ENCODE measurements around the gene C15orf61.

C15orf61 gene

DNA sequence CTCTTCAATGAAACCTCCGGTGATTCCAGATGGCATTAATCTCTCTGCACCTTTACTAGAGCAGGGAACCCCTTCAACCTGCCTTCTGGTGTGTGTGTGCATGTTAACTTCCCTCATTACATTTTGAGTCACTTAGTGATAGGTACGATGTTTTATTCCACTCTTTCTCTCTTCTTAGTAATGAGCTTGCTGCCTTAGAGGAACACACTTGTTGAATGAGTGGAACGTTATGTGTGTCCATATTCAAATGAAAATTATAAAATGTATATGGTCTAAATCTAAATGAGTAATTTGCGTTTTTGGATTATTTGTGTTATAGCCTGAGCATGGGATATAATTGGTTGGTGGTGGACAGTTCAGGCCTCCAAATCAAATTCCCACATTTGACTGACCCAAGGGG lies 33.6 kb downstream of the C15orf61 start:
- no peak overlapping the region for H3K27ac ChIP-seq

DNA sequence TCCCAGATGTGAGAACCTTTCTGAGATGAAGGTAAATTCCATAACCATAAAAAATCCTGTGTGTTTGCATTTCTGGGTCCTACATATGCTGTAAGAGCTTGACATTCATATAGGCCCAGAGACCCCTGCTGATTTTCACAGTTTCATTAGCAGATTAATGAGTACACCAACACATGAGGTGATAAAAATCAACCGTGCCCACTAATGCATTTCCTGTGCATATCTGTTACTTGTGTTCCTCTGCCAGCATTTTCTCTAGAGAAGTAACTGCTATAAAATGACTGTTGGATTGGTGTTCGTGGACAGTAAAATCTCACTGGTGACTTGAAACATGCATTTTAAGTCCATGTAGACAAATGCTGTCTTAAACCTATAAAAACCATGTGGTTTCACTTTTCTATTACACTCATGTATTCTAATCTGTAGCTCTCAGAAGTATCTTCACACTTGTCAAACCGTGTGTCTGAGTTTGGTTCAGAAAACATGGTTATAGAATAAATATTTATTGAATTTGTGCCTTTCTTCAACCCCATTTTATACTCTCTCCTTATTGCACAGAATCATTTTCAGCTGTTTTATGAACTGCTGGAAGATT lies 36.1 kb downstream of the C15orf61 start:
- TF ChIP-seq, protein P1, sequence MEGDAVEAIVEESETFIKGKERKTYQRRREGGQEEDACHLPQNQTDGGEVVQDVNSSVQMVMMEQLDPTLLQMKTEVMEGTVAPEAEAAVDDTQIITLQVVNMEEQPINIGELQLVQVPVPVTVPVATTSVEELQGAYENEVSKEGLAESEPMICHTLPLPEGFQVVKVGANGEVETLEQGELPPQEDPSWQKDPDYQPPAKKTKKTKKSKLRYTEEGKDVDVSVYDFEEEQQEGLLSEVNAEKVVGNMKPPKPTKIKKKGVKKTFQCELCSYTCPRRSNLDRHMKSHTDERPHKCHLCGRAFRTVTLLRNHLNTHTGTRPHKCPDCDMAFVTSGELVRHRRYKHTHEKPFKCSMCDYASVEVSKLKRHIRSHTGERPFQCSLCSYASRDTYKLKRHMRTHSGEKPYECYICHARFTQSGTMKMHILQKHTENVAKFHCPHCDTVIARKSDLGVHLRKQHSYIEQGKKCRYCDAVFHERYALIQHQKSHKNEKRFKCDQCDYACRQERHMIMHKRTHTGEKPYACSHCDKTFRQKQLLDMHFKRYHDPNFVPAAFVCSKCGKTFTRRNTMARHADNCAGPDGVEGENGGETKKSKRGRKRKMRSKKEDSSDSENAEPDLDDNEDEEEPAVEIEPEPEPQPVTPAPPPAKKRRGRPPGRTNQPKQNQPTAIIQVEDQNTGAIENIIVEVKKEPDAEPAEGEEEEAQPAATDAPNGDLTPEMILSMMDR (conservative IDR thresholded peaks at IDR 0.05) = no peak
- H3K27ac ChIP-seq = no peak overlapping the region

More for the DNA sequence above, 33.6 kb downstream of the C15orf61 start:
- TF ChIP-seq, protein P1 (conservative IDR thresholded peaks at IDR 0.05) = no peak

DNA sequence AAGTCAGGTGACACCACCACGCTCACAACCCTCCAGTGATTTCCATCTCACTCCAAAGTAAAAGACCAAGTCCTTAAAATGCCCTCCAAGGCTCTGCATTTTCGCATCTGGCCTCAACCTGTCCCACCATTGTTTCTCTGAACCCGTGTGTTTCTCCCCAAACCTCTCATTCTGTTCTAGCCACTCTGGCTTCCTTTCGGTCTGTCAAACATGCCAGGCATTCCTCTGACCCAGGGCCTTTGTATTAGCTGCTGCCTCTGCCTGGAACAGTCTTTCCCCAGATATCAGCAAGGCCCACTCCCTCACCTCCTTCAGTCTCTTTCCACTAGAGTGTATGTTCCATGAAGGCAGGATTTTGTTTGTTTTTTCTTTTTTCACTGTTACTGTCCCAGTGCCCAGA lies 37.6 kb downstream of the C15orf61 start:
- TF ChIP-seq, protein P1 (conservative IDR thresholded peaks at IDR 0.05) = no peak
- no peak overlapping the region for H3K27ac ChIP-seq

DNA sequence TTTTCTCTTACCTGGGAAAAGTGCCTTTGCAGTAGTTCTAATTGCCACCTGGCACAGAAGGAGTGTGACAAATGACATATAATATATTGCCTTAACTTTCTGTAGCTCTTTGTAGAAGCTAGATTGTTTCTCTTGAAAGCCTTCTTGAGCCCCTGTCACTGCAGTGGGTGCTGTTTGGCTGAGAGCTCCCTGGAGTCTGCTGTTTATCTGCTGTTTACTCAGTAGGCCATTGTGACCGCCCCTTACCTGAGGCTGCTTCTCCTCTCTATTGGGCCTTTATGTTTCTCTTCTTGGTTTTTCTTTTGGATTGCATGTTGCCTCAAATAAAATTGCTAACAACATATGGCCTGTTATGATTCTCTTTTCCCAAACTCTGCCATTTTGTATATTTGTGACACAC lies 38.2 kb downstream of the C15orf61 start:
- TF ChIP-seq, protein P1 (conservative IDR thresholded peaks at IDR 0.05) = no peak
- H3K27ac ChIP-seq = no peak overlapping the region

DNA sequence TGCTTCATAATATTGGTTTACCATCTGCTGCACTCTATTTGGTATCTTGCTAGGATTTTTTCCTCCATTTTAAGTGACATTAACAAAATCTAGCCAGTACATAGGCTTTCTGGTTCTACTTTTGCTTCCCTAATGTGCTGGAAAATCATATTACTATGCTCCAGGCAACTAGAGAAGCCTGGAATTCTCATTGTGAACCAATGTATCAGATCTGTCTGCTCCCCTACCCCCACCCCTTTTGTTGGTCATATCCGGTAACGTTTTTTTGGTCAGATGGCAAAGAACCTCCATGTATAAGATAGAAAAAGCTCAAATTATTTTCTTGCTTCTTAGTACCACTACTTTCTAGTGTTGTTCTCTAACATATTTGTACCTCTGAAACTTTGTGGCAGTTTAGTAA lies 38.6 kb downstream of the C15orf61 start:
- H3K27ac ChIP-seq = no peak overlapping the region
- TF ChIP-seq, protein P1 (conservative IDR thresholded peaks at IDR 0.05) = no peak

DNA sequence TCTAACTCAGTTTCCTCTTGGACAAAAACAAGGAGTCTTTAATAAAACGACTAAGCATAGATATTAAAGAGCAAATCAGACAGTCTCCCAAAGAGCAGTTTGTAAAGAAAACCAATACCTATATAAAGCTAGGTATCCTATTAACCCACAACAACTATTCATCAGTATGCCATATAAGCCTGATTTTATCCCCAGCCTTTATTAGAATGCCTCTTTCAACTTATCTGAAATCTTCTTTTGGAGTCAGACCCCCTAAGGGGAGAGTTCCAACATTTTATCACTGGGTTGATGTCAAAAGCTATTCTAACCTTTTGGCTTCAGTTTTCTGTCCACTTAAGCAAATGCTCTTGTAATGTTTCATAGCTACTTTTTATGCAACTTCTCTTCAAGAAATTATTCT lies 39.4 kb downstream of the C15orf61 start:
- TF ChIP-seq, protein P1 (conservative IDR thresholded peaks at IDR 0.05) = no peak
- H3K27ac ChIP-seq = no peak overlapping the region

DNA sequence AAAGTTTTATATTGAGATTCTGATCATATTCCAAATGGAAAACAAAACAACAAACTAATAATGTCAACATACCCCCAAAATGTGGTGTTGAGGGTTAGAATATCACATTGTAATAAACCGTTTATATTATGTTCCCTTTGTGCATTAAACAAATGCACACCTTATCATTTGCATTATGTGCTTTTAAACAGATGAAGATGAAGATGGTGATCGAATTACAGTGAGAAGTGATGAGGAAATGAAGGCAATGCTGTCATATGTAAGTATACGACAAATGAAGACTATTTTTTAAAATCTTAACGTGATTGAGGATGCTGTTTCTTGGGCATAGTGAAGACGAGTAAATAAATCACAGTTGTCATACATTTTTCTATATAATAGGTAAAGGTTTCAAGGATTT lies 42.2 kb downstream of the C15orf61 start:
- no peak overlapping the region for H3K27ac ChIP-seq
- TF ChIP-seq, protein P1 (conservative IDR thresholded peaks at IDR 0.05) = no peak
